Hematopoietic multipotent progenitor cell (in vitro differentiated cells): Measurements from ENCODE around the gene HRC. TPM values are rescaled to one million over a fixed set of nuclear protein-coding genes. Genes with fewer than 3 reads are reported as not detected.
A peak's percentile ranks its signal among the peaks of the same experiment; 100 is the strongest.

Source experiments
- DNase-seq, 3 donors: peaks; one replicate each; pipeline ENCODE4 v3.0.0-alpha.2; 2011 to 2015; ENCODE audit warnings: low read depth in 2 of 3, low spot score in 2 of 3
- total RNA-seq: library from RNA; depleted of rRNA; stranded (reverse); fragments of >200 nt; gene quantifications from one replicate; pipeline ENCODE4 v1.2.3, GENCODE V29; 2012

The HRC gene
- total RNA-seq, 1 donor = not detected

GRCh38 chr19:49117677-49118564 lies 37.3 kb downstream of the HRC start:
- no peak for DNase-seq

DNA sequence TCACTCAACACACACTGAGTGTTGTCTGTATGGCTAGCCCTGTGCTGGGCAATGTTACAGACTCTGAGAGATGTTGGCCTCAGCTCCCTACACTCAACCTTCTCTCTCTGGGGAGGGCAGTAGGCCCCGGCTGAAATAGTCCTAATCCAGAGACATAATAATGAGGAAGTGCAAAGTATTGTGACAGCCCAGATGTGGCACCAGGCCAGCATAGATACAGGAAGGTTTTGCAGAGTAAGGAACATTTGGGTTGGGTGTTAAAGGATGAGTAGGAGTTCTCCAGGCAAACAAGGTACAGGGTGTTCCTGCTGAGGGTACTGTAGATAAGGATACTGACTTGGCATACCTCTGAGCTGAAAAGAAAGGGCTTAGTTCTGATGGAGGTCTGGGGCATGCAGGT lies 38.7 kb downstream of the HRC start:
- DNase-seq = peak in 1 of 3 donors; percentile 48

- DNase-seq = peak in 2 of 3 donors; percentile 59
These were observed 40.4 kb downstream of the HRC start for GRCh38 chr19:49114630-49115363.

DNA sequence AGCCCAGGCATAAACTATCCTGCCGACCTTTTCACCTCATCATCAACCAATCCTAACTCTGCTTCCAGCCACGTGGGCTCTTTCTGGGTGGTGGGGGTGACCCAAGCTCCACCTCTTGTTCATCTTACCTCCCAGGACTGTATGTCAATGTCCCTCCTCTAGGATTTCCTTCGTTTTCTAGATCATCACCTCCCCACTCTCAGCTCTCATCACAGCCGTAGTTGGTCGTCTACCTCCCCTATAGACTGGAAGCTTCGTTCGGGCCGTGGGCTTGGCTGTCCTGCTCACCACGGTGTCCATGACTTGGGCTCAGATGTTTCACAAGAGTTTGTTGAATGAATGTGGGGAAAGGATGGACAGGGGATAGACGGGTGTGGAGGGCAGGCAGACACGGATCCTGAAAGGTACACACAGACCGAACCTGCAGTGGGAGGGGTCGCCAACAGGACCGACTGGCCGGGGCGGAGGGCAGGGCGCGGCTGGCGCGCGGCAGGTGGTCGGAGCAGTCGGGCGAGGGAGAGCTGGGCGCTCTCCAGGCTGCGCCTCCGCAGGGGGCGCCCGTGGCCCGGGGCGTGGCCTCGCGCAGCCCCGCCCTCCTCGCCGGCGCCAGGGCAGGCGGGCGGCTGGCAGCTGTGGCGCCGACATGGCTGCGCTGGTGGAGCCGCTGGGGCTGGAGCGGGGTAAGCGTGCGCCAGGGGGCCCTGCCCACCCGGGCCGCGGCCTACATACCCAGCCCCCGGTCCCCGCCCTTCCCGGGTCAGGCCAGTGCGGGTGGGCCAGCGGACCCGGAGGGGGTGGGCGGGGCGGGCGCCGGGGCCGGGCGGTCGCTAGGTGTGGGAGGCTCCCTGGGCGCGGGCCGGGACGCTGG lies 41.2 kb downstream of the HRC start, which contains the start of gene LIN7B:
Gene LIN7B, plus strand, starts transcription at position 609 of the 868 bp plus-strand sequence. Its CDS starts 35 bp downstream, at position 644.
- DNase-seq = peak; percentile 69 to 81 (median 80)

DNA sequence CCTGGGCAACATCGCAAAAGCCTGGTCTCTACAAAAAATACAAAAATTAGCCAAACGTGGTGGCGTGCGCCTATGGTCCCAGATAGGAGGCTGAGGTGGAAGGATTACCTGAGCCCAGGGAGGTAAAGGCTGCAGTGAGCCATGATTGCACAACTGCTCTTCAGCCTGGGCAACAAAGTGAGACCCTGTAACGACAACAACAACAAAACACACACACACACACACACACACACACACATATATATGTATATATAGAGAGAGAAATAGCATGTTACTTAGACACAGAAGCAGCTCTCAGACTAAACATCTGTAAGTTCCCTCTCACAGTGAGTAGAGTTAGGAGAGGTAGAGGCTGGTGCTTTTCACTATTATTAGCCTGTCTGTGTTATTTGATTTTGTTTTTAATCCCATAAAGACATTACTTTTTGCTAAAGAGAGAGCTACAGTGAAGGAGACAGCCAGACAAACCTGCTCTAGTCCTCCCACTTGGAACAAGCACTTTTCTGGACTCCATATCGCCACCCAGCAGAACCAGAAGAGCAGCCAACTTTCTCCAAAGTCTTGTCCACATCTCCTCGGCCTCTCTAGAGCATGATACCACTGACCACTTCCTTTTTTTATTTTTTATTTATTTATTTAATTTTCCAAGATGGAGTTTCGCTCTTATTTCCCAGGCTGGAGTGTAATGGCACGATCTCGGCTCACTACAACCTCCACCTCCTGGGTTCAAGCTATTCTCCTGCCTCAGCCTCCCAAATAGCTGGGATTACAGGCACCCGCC lies 43.8 kb downstream of the HRC start:
- no peak for DNase-seq

- no peak for DNase-seq
These were observed 44.6 kb downstream of the HRC start for GRCh38 chr19:49110567-49110966.

DNA sequence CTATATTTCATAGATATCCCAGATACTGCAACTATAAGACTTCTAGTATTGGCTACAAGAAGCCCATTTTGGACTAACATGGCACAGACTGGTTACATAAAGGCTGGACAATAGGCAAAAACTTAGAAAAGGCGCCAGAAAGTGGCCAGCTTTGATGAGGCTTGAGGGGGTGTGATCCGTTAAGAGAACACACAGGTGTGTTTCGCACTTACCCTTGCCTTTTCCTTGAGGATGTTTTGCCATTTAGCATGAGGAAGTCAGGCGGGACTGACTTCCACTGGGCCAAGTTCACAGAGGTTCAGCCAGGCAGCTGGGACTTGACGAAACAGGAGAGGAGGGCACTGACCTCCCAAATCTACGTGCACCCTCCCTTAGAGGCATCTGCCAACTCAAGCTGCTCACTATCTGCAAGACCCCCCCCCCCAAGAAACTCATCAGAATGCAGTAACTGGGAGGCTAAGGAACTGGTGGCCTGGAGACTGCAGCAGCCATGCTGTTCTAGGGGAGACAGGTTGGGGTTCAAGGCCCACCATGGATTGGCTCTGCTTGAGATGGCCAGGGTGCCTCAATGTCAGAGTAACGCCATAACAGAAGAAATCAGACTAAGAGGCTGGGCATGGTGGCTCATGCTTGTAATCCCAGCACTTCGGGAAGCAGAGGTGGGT lies 45.5 kb downstream of the HRC start:
- DNase-seq = no peak

DNA sequence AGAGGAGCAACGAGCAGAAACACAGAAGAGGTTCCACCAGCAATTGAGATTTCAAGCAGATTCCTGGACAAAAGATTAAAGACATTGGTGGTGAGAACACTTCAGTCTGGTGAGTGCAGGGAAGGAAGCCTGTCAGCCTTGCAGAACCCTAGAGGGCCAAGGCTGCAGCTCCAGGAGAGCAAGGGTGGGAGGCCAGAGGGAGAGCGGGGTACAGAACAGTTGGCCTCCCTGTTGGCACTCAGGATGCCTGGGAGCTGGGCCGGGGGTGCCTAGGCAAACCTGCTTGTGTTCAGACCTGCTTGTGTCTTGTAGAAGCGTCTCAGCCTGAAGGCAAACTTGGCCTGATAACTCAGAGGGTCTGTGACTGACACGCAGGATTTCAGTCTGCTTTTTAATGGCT lies 46.1 kb downstream of the HRC start:
- DNase-seq = no peak

- DNase-seq = no peak
These were observed 47.4 kb downstream of the HRC start for GRCh38 chr19:49107625-49108459.

- DNase-seq = peak in 2 of 3 donors; percentile 52 to 65
These were observed 48.5 kb downstream of the HRC start for GRCh38 chr19:49106648-49107135.

DNA sequence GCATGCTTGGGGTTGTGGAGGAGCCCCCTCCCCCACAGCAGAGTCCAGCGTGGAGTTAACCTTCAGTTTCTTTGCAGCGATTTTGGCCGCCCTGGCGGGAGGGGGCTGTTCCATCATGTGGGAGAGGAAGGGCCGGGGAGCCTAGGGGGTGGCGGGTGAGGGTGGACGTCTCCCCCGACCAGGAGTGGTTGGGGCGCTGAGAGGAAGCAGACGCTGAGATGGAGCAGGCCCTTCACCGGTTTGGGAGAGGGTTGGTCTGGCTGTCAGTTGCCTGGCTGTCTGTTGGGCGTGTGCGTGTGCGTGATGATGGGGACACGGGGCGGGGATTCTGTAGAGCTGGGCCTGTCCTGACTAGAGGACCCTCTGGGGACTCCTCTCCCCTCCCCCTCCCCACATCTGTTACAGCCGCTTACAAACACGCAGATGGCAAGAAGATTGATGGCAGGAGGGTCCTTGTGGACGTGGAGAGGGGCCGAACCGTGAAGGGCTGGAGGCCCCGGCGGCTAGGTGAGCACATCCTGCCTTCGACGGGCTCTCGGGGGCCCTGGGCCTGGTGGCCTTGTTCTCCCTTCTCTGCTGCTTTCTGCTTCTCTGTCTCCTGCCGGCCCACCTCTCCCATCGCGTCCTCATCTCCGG lies 50.8 kb downstream of the HRC start:
- DNase-seq = no peak

DNA sequence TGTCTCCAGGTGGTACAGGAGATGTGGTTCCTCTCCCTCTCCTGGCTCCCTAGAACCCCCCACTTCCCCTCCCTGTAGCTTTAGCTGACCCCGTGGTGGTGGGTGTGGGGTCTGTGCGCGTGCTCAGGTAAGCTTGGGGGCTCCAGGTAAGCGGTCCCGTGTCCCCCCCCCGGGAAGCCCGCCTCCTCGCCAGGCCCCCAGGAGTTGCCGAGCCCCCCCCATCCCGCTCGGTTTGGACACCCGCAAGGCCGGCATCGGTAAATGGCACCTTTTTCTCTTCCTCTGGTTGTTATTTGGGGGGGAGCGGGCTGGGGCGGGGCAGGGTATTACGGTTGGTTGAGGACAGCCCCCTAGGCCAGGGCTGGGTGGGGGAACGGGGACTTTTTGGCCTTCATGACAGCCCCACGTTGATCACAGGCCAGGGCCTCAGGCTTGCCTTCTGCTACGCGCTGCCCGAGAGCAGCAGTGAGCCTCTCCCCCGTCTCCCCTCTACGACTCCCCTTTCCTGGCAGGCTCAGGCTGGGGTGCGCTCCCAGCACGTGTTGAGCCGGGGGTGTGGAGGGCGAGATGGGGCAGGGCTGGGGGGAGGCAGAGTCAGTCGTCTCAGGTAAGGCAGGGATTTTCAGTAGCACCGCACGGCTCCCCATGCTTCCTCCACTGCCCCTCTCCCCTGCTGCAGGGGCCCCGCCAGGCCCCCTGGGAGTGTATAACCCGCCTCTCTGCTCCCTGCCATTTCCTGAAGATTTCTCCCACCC lies 51.7 kb downstream of the HRC start:
- DNase-seq = no peak

DNA sequence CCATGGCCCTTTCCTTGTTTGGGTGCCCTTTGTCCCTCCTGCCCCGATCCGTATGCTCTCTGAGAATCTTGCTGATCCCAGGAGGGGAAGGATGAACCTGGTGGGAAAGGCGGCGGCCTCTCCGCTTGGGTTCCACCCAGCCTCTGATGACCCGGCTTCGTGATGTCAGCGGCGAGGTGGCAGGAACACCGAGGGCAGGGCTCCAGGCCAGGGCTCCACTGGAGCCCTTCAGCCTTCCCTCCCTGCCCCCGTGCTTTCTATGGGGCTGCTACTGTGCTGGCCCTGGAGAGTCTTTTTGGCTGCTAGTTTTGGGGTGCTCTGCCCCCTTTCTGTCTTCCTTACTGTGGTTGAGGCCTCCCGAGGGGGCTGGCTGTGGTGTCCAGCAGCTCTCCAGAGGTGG lies 52.9 kb downstream of the HRC start:
- no peak for DNase-seq
